GM19463 (cell line): Measurements from ENCODE around the gene SMTNL1.

Experiments used
- ATAC-seq: cut with Tn5 transposase; IDR thresholded peaks from one replicate; pipeline ENCODE4 v1.9.1; 2021; ENCODE audit warnings: mild to moderate bottlenecking, moderate library complexity; ENCODE audit not compliant: unreplicated experiment

The SMTNL1 gene

DNA sequence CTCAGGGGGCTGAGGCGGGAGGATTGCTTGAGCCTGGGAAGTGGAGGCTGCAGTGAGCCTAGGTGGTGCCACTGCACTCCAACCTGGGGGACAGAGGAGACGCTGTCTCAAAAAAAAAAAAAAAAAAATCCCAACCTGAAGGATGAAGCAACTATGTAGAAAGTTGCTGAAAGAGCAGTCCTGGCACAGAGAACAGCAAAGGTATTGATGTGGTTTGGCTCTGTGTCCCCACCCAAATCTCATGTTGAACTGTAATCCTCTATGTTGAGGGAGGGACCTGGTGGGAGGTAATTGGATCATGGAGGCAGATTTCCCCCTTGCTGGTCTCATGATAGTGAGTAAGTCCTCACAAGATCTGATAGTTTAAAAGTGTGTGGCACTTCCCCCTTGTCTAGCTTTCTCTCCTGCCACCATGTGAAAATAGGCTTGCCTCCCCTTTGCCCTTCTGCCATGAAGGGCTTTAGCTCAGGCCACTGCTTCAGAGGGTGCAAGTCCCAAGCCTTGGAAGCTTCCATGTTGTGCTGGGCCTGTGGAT is 49.4 kb downstream of the SMTNL1 start:
- ATAC-seq = no peak

DNA sequence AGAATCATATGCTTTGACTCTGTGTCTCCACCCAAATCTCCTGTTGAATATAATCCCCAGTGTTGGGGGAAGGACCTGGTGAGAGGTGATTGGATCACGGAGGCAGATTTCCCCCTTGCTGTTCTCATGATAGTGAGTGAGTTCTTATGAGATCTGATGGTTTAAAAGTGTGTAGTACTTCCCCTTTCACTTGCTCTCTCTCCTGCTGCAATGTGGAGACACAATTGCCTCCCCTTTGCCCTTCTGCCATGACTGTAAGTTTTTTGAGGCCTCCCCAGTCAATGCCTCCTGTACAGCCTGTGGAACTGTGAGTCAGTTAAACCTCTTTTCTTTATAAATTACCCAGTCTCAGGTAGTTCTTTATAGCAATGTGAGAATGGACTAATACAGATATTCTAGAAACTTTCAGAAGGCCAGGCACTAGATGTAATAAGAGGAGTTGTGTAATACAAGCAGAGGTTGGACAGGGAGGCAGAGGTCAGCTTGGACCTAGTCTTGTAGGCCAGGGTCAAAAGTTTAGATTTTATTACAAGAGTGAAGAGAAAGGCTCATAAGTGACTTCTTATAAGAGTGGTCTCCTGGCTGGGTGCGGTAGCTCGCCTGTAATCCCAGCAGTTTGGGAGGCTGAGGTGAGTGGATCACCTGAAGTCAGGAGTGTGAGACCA is 50.8 kb downstream of the SMTNL1 start:
- no peak for ATAC-seq

DNA sequence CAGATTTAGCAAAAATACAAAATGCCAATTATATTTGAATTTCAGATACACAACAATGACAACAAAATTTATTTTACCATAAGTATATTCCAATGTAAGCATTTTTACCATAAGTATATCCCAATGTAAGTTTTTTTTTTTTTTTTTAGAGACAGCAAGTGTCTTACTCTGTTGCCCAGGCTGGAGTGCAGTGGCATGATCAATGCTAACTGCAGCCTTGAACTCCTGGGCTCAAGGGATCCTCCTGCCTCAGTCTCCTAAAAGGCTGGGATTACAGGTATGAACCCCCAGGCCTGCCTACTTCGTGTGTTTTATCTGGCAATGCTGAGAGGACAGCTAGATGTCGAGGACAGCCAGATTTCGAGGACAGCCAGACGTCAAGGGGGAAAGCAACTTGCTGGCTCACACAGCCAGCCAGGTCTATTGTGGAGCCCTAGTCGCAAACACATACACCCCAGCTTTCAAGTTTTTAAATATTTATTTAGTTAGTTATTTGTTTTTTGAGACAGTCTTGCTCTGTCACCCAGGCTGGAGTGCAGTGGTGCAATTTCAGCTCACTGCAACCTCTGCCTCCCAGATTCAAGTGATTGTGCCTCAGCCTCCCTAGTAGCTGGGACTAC is 59.0 kb downstream of the SMTNL1 start:
- no peak for ATAC-seq

DNA sequence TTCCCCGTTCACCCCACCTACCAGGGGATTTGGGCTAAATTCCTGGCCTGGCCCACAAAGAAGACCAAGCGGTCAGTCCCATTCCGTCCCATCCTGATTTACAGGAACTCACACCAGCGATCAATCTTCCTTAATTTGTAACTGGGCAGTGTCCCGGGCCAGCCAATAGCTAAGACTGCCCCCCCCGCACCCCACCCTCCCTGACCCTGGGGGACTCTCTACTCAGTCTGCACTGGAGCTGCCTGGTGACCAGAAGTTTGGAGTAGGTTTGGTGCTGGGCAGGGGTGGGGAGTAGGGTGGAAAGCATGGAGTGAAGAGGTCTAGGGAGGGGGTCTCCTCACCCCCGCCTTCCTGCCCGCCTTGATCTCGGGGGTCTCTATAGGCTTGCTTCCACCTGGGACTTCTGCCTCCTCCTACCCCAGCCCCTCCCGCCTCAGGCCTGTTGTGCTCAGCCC is 60.1 kb downstream of the SMTNL1 start, which contains the start of gene SERPING1:
Gene SERPING1 (plus strand): TSS at position 225 of the 455 bp plus-strand sequence. CDS start 586 bp downstream, outside the sequence.
- no peak for ATAC-seq

DNA sequence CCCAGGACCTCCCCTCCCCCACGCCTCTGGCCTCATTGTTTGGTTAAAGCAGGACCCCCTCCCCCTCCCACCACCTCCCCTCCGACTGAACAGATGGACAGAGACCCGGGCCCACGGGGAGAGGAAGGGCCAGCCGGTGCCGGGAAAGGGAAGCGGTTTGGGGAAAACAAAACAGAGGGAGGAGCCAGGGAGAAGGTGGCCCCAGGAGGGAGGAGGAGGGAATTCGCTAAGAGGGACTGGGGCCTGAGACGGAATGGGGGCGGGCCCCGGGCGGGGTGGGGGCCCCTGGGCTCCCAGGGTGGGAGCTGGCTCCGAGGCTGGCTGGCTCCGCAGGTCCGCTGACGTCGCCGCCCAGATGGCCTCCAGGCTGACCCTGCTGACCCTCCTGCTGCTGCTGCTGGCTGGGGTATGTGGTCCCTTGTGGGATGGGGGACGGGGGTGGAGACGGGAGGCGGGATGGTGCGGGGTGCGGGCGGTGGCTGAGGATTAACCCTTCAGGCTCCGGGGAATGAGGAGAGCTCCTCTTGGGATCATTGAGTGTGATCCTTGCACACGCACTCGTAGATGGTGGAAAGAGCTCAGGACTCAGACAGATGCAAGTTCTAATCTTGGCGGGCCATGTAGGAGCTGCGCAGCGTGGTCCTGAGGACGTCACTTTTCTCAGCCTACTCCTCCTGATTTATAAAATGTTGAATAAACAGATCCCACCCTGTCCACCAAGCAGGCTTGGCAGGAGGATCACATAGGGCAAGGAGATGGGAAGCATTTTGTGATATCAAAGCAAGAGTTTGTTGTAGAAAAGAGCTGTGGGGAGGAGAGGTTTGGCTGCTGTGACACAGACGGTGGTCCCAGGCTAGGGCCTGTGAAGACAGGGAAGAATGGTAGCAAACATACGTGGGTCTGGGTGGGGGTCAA is 60.8 kb downstream of the SMTNL1 start:
- no peak for ATAC-seq

DNA sequence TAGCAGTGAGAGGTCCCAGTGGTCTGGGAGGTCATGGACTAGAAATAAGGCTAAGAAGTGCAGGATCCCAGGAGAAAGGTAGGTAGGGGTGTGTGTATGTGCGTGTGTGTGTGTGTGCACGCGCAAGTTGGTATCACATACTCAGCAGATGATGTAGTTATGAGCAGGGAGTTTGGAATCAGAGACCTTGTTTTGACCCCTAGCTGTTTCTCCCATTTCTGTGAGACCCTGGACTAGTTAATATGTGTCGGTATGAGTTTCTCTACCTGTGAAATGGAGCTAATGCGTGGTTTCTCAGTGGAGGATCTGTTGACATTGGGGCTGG is 61.4 kb downstream of the SMTNL1 start:
- ATAC-seq = no peak

DNA sequence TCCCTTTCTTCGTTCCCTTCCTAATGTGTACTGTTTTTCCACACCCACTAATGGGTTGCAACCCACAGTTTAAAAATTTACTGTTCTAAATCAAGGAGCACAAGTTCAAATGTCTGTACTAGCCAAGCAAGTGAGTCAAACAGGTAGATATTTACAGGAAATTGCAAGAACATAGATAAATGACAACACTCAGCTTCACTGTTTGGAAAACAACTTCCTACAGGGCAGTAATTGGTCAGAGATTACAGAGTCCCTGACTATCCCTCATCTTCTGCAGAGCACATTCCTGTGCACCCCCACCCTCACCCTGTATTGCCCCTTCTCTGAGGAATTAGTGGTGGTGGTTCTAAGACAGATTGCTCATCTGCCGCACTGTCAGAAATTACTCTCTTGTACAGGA is 62.0 kb downstream of the SMTNL1 start:
- ATAC-seq = no peak
